SU-DHL-6 (cell line): ENCODE results near the gene POR.
"Not testable (repeated sequence)": the region's sequence is repeated elsewhere in the genome, so short reads cannot be mapped to it uniquely, and the experiment has no call there.

Experiments used
- H2AFZ ChIP-seq: fragments of 200-600 bp; sonication (generic); 2 replicates; pipeline ENCODE4 v1.6.1; 2014; ENCODE audit warnings: low read depth, mild to moderate bottlenecking, moderate library complexity, mixed read lengths, antibody characterized with exemption, low read length; ENCODE audit not compliant: severe bottlenecking
- H3F3A ChIP-seq: fragments of 200-600 bp; shearing (Covaris generic); 2 replicates; pipeline ENCODE4 v1.6.0; 2016; ENCODE audit warnings: antibody characterized with exemption, mild to moderate bottlenecking; ENCODE audit not compliant: insufficient read depth
- H3K27ac ChIP-seq: fragments of 200-600 bp; sonication (generic); 2 replicates; pipeline ENCODE4 v1.5.1; 2016; ENCODE audit warnings: low read depth, mild to moderate bottlenecking, low read length, moderate library complexity, mixed read lengths
- H3K27me3 ChIP-seq: fragments of 200-600 bp; sonication (generic), shearing (Covaris generic); 2 replicates; pipeline ENCODE4 v1.6.0; 2014; ENCODE audit warnings: mild to moderate bottlenecking, low read length
- H3K36me3 ChIP-seq: fragments of 200-600 bp; sonication (generic); 2 replicates; pipeline ENCODE4 v1.6.1; 2014; ENCODE audit warnings: mild to moderate bottlenecking, low read length, mixed read lengths
- H3K4me2 ChIP-seq: fragments of 300-600, 200-600 bp; shearing (Covaris generic), sonication (generic); 2 replicates; pipeline ENCODE4 v1.6.0; 2014; ENCODE audit warnings: low read length, low read depth, mild to moderate bottlenecking; ENCODE audit not compliant: poor library complexity, severe bottlenecking
- H3K4me3 ChIP-seq: fragments of 200-600 bp; sonication (generic); 2 replicates; pipeline ENCODE4 v1.5.1; 2014; ENCODE audit warnings: antibody characterized with exemption, low read length, mild to moderate bottlenecking, mixed read lengths; ENCODE audit not compliant: insufficient read depth, poor library complexity, severe bottlenecking
- H3K79me2 ChIP-seq: fragments of 200-600 bp; sonication (generic); 2 replicates; pipeline ENCODE4 v1.6.1; 2014; ENCODE audit warnings: mild to moderate bottlenecking, low read length, moderate library complexity; ENCODE audit not compliant: insufficient read depth
- H3K9ac ChIP-seq: fragments of 200-600 bp; sonication (generic); 2 replicates; pipeline ENCODE4 v1.7.0; 2014; ENCODE audit warnings: mild to moderate bottlenecking, low read length
- H3K9me2 ChIP-seq: fragments of 200-600 bp; sonication (generic); replicated peaks from 2 replicates; pipeline ENCODE4 v1.6.1; 2014; ENCODE audit warnings: low read length; ENCODE audit not compliant: insufficient read depth
- H3K9me3 ChIP-seq: fragments of 200-600 bp; sonication (generic); 2 replicates; pipeline ENCODE4 v1.6.1; 2014; ENCODE audit warnings: low read length, mixed read lengths; ENCODE audit not compliant: insufficient read depth
- H4K20me1 ChIP-seq: fragments of 200-600 bp; sonication (generic); 2 replicates; pipeline ENCODE4 v1.6.1; 2014; ENCODE audit warnings: low read depth, mild to moderate bottlenecking, antibody characterized with exemption, low read length, moderate library complexity, mixed read lengths
- EZH2phosphoT487 ChIP-seq: fragments of 200-600 bp; sonication (generic), shearing (Covaris generic); conservative IDR thresholded peaks from 2 replicates; pipeline ENCODE4 v1.6.1; 2018; ENCODE audit warnings: mild to moderate bottlenecking, antibody characterized with exemption, low read length, moderate library complexity, mixed read lengths
- TF ChIP-seq, protein P1 (sequence below): fragments of 200-600 bp; sonication (generic); IDR thresholded peaks from one replicate; pipeline ENCODE4 v1.5.1; 2017; ENCODE audit warnings: antibody characterized with exemption, mild to moderate bottlenecking, low read length, moderate library complexity; ENCODE audit not compliant: insufficient read depth, poor library complexity, severe bottlenecking

POR gene

DNA sequence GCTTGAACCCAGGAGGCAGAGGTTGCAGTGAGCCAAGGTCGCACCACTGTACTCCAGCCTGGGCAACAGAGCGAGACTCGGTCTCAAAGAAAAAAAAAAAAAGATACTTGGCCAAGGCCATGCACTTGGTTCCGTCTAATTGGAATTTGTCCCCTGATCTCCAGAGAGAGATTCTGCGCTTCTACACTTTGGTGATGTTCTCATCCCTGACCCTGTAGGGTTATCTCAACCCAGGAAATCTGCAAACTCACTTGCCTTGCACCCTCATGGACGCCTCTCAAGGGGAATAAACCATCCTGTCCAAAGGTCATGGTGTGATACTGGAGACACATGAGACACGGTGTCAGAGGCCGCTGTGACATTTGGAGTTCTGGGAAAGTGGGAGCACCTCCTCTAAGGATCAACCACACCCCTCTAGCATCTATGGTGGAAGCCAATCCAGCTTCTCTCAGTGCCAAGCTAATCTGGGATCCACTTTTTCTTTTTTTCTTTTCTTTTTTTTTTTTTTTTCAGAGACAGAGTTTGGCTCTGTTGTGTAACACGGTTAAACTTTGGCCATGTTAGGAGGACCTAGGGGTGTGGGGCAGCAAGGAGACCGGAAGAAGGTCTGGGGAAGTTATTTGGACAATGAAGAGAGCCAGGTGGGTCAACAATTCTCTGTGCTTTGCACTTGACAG, 7.8 kb upstream of the POR start:
- Histone ChIP-seq H3F3A (no peaks in the 10 kb centered on the region), H2AFZ (no peak overlapping the region), H3K9ac (no peak overlapping the region), H3K36me3 (no peaks in the 10 kb centered on the region), H3K4me3 (no peak overlapping the region), H3K27me3 (no peaks in the 10 kb centered on the region), H3K79me2 (no peaks in the 10 kb centered on the region), H3K27ac (no peak overlapping the region), H3K9me2 (no peaks in the 10 kb centered on the region), H4K20me1 (no peaks in the 10 kb centered on the region), H3K9me3 (no peaks in the 10 kb centered on the region), H3K4me2 (no peak overlapping the region)
- no peak for TF ChIP-seq EZH2phosphoT487
- TF ChIP-seq, protein P1, sequence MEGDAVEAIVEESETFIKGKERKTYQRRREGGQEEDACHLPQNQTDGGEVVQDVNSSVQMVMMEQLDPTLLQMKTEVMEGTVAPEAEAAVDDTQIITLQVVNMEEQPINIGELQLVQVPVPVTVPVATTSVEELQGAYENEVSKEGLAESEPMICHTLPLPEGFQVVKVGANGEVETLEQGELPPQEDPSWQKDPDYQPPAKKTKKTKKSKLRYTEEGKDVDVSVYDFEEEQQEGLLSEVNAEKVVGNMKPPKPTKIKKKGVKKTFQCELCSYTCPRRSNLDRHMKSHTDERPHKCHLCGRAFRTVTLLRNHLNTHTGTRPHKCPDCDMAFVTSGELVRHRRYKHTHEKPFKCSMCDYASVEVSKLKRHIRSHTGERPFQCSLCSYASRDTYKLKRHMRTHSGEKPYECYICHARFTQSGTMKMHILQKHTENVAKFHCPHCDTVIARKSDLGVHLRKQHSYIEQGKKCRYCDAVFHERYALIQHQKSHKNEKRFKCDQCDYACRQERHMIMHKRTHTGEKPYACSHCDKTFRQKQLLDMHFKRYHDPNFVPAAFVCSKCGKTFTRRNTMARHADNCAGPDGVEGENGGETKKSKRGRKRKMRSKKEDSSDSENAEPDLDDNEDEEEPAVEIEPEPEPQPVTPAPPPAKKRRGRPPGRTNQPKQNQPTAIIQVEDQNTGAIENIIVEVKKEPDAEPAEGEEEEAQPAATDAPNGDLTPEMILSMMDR: no peak

DNA sequence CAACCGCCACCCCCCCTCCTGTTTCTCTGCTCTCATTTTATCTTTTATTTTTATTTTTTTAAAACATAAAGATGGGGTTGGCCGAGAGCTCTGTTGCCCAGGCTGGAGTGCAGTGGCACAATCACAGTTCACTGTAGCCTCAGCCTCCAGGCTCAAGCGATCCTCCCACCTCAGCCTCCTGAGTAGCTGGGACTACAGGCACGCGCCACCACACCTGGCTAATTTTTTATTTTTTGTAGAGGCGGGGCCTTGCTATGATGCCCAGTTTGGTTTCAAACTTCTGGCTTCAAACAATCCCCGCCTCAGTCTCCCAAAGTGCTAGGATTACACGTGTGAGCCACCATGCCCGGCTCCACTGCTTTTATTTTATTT, 7.3 kb upstream of the POR start:
- not testable (repeated sequence) for H3K9ac ChIP-seq, H3F3A ChIP-seq, H4K20me1 ChIP-seq, H3K36me3 ChIP-seq, H3K79me2 ChIP-seq, H3K27me3 ChIP-seq, H3K27ac ChIP-seq, H2AFZ ChIP-seq, H3K4me3 ChIP-seq, H3K4me2 ChIP-seq, H3K9me3 ChIP-seq, H3K9me2 ChIP-seq

DNA sequence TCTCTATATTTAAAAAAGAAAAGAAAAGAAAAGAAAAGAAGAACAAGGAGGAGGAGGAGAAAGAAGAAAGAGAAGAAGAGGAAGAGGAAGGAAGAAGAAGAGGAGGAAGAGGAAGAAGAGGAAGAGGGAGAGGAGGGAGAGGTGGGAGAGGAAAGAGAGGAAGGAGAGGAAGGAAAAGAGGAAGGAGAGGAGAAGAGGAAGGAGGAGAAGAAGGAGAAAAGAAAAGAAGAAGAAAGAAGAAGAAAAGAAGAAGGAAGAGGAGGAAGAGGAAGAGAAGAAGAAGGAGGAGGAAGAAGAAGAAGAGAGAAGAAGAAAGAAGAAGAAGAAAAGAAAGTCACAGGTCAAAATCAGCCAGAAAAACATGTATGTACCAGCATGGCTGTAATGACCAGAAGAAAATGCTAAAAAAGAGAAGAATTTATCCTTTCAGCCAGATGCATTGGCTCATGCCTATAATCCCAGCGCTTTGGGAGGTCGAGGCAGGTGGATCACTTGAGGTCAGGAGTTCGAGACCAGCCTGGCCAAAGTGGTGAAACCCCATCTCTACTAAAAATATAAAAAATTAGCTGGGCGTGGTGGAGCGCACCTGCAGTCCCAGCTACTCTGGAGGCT, 5.3 kb upstream of the POR start:
- no peak overlapping the region for H3K9ac ChIP-seq

DNA sequence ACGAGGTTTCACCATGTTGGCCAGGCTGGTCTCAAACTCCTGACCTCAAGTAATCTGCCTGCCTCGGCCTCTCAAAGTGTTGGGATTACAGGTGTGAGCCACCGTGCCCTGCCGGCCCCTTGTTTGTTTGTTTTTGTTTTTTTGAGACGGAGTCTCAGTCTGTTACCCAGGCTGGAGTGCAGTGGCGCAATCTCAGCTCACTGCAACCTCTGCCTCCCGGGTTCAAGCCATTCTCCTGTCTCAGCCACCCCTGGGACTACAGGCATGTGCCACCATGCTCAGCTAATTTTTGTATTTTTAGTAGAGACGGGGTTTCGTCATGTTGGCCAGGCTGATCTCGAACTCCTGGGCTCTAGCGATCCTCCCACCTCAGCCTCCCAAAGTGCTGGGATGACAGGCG, 3.8 kb upstream of the POR start:
- H2AFZ ChIP-seq, H3K27ac ChIP-seq, H3F3A ChIP-seq, H3K9ac ChIP-seq, H3K9me3 ChIP-seq, H3K27me3 ChIP-seq, H4K20me1 ChIP-seq, H3K4me2 ChIP-seq, H3K9me2 ChIP-seq, H3K36me3 ChIP-seq, H3K4me3 ChIP-seq, H3K79me2 ChIP-seq: not testable (repeated sequence)

More for the DNA sequence above, 5.3 kb upstream of the POR start:
- no peaks in the 10 kb centered on the region for H3K79me2 ChIP-seq
- TF ChIP-seq EZH2phosphoT487: no peak
- TF ChIP-seq, protein P1: no peak
- no peak overlapping the region for H2AFZ ChIP-seq
- no peaks in the 10 kb centered on the region for H3K9me3 ChIP-seq
- no peaks in the 10 kb centered on the region for H3K9me2 ChIP-seq
- no peak overlapping the region for H3K27ac ChIP-seq
- H3K36me3 ChIP-seq: no peaks in the 10 kb centered on the region
- no peaks in the 10 kb centered on the region for H4K20me1 ChIP-seq
- H3K27me3 ChIP-seq: no peaks in the 10 kb centered on the region
- no peak overlapping the region for H3K4me3 ChIP-seq
- H3K4me2 ChIP-seq: no peak overlapping the region
- H3F3A ChIP-seq: no peaks in the 10 kb centered on the region
